ENCODE measurements around the gene RASL10B. TPM values are rescaled to one million over a fixed set of nuclear protein-coding genes. Genes with fewer than 3 reads are reported as not detected.

Gene RASL10B
- total RNA-seq, 4 donors from 2014 or later, result 10.3 to 28.1 (median 17.4) TPM

- Histone ChIP-seq H3K9me3 (no peaks in the 10 kb centered on the region), H3K27me3 (no peaks in the 10 kb centered on the region), H3K4me1 (peaks cover 10 to 46% (median 40%) of the 10 kb centered on the region in 4 donors), H3K36me3 (no peaks in the 10 kb centered on the region), H3K4me3 (no peak overlapping the region), H3K27ac (replicated peaks in 1 of 4) (no peak overlapping the region)
- no peak for TF ChIP-seq EP300 (IDR thresholded peaks at IDR 0.05)
- TF ChIP-seq POLR2A (IDR thresholded peaks at IDR 0.05; ENCODE audit: low read depth), result no peak
- no peak for TF ChIP-seq POLR2AphosphoS5 (IDR thresholded peaks at IDR 0.05)
- TF ChIP-seq CTCF (IDR thresholded peaks at IDR 0.05), result no peak
- intact Hi-C loops (cut with DNase I), result no loop called here
- WGBS, result 92% methylated on average over 9 of the region's 24 CpGs
- DNase-seq (ENCODE audit: extremely low spot score), result no peak
These were observed 35.0 kb downstream of the RASL10B start for GRCh38 chr17:35766489-35766877.

GRCh38 chr17:35766903-35767510 is 35.6 kb downstream of the RASL10B start:
- peak; percentile 50 to 74 (median 55) for TF ChIP-seq CTCF (IDR thresholded peaks at IDR 0.05)
- TF ChIP-seq POLR2AphosphoS5 (IDR thresholded peaks at IDR 0.05), result no peak
- no peak for TF ChIP-seq POLR2A (IDR thresholded peaks at IDR 0.05; ENCODE audit: low read depth)
- no peak for TF ChIP-seq EP300 (IDR thresholded peaks at IDR 0.05)
- Histone ChIP-seq H3K4me1 (peaks cover 10 to 49% (median 40%) of the 10 kb centered on the region in 4 donors), H3K9me3 (no peaks in the 10 kb centered on the region), H3K27ac (replicated peaks in 1 of 4) (no peak overlapping the region), H3K36me3 (no peaks in the 10 kb centered on the region), H3K4me3 (no peak overlapping the region), H3K27me3 (no peaks in the 10 kb centered on the region)
- WGBS, result 37% methylated on average over 7 of the region's 7 CpGs
- DNase-seq (ENCODE audit: extremely low spot score), result no peak
- intact Hi-C loops (cut with DNase I), result no loop called here

GRCh38 chr17:35768797-35769196 is 37.4 kb downstream of the RASL10B start:
- intact Hi-C loops (cut with DNase I), result loop anchor here (1.0 kb wide), 1 partner anchor 36 kb away; no protein-coding TSS in a partner anchor
- TF ChIP-seq POLR2AphosphoS5 (IDR thresholded peaks at IDR 0.05) (no peak), POLR2A (IDR thresholded peaks at IDR 0.05; ENCODE audit: low read depth) (no peak), CTCF (IDR thresholded peaks at IDR 0.05) (no peak), EP300 (IDR thresholded peaks at IDR 0.05) (no peak)
- no peak overlapping the region for H3K4me3 ChIP-seq
- H3K9me3 ChIP-seq, result no peaks in the 10 kb centered on the region
- H3K27ac ChIP-seq (replicated peaks in 1 of 4), result no peak overlapping the region
- no peak for DNase-seq (ENCODE audit: extremely low spot score)
- no peaks in the 10 kb centered on the region for H3K36me3 ChIP-seq
- no peaks in the 10 kb centered on the region for H3K27me3 ChIP-seq
- peaks cover 12 to 65% (median 49%) of the 10 kb centered on the region in 4 donors for H3K4me1 ChIP-seq
- 97% methylated on average over 2 of the region's 2 CpGs for WGBS

- Histone ChIP-seq H3K4me1 (peaks cover 17 to 65% (median 49%) of the 10 kb centered on the region in 4 donors), H3K27me3 (no peaks in the 10 kb centered on the region)
- 96% methylated on average over 36 of the region's 48 CpGs for WGBS
These were observed 38.6 kb downstream of the RASL10B start for GRCh38 chr17:35769895-35770486.

More at GRCh38 chr17:35769895-35770486, 38.6 kb downstream of the RASL10B start:
- Histone ChIP-seq H3K9me3 (no peaks in the 10 kb centered on the region), H3K4me3 (no peak overlapping the region), H3K27ac (replicated peaks in 1 of 4) (no peak overlapping the region), H3K36me3 (no peaks in the 10 kb centered on the region)
- no peak for DNase-seq (ENCODE audit: extremely low spot score)
- intact Hi-C loops (cut with DNase I), result loop anchor here (1.0 kb wide), 1 partner anchor 34 kb away; no protein-coding TSS in a partner anchor
- TF ChIP-seq EP300 (IDR thresholded peaks at IDR 0.05) (no peak), POLR2AphosphoS5 (IDR thresholded peaks at IDR 0.05) (no peak), POLR2A (IDR thresholded peaks at IDR 0.05; ENCODE audit: low read depth) (no peak), CTCF (IDR thresholded peaks at IDR 0.05) (no peak)
